NCI-H2196 treated with DMSO at 0.1 percent for 48 hours (cell line): ENCODE results near the gene PLXNA2.

Source experiments
- DNase-seq: peaks from one replicate; lab custom pipeline; 2025; ENCODE audit not compliant: unreplicated experiment; lab: John Stamatoyannopoulos, UW

PLXNA2 gene

DNA sequence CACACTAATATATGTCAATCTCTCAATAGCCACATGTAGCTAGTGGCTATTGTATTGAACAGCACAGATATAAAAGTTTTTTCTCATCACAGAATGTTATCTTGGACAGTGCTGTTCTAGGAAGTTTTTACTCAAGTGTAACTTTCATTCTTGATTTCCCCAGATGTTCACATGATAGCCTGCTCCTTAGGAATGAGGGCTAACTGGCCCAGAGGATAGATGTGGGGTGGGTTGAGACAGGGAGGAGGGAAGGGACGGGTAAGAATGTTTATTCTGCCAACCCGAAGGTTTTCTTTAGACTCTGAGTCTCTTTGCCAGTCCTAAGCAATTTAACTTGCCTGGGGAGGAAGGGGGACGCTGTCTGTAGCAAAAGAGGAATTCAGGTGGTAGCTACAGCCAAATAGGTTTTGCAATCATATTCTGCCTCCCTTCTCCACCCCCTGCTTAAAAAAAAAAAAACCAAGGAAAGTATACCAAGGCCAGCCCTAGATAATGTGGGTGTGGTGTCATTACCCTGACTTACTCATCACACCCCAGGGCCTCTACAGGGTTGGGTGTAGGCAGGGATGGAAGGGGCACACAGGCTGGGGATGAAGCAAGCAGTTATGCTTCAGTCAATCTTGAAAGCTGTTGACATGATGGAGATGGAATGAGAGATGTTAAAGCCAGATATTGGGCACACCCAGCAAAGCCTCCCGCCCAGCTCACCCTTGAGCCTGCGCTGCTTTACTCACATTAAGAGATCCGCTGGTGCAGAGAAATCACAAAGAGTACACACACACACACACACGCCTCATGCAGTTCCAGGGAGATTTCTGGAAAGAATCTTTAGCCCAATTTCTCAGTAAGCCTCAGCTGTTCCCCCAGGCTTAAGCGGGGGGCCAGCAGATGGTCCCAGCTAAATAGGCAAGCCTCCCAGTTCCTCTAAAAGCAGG lies 59.9 kb downstream of the PLXNA2 start:
- DNase-seq, result no peak

DNA sequence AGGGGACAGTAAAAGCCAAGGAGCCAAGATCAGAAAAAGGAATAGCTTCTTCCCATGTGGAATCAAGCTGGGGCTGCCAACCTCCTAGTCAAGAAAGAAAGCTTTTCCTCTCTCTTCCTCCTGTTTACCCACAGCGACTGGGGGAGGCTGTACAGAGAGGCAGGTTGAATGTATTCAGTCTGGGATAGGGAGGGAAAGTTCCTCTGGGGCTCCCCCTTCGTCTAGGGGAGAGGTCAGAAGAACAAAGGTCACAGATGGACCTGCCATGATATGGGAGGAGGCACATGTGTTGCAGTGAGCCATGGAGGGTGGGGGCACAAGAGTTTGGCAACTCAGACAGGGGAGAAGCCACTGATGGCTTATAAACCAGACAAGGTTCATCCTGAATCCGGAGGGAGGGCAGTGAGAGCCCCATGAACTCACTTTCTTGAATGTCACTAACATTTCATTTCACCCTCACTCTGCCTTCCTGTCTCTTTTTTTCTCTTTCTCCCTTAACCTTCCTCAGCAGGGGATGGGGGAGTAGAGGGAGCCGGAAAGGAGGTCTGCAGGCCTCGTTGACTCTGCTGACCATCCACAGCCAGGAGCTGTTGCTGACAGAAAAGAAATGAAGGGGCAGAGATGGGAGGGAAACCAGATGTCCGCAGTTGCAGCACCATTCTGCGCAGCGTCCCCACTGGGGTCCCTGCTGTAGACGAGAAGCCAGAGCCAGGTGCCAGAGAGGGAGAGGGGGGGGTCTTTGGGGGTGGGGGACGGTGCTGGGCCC lies 61.1 kb downstream of the PLXNA2 start:
- DNase-seq, result no peak

DNA sequence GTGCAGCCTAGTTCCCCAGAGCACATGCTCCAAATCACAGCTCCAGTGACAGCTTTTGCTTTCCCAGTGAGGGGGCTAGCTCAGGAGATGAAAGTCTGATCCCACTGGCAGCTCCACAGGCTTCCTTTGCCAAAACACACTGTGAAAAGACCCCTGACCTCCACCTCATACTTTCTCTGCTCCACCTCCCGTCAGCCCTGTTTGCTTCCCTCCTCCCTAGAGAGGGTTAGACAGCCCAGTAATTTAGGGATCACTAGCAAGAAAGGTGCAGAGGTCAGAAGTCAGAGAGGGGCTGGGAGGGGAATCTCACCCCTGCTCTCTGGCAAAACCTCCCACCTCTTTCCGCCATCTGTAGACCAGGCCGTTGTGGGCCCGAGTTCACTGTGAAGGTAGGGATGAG lies 62.8 kb downstream of the PLXNA2 start:
- DNase-seq, result no peak

DNA sequence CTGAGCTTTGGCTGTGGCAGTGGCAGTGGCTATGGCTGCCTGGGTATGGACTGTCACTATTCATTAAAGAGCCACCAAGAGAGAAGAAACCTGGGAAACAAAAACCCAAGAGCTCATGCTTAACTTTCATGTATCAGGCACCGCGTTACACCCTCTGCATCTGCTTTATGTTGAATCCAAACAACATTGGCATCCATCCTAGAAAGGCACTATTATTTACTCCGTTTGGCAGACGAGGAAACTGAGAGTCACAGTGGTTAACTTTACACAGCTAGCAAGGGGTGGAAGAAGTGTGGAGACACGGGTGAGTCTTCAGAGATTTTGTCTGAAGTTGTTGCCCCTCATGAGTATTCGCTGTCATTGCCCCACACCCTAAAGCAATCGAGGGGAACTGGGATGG lies 63.8 kb downstream of the PLXNA2 start:
- no peak for DNase-seq

DNA sequence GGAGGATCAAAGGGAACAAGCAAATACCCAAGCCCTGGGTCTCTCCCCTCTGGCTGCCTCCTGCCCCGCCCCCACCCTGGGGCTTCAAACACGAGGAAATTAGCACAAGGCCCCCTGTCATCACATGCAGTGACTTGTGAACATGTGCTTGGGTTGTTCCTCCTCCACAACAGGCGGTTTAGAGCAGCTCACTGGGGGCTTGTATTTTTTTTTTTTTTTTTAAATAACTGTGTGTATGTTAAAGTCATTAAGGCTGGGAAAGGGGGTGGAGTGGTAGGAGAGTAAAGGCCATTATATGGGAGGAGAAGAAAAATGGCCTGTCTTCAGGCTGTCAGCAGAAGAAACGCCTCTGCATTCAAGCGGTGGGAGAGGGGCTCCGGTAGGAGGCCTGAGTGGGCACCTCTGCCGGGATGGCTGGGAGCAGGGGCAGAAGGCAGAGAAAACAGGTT lies 64.2 kb downstream of the PLXNA2 start:
- no peak for DNase-seq

DNA sequence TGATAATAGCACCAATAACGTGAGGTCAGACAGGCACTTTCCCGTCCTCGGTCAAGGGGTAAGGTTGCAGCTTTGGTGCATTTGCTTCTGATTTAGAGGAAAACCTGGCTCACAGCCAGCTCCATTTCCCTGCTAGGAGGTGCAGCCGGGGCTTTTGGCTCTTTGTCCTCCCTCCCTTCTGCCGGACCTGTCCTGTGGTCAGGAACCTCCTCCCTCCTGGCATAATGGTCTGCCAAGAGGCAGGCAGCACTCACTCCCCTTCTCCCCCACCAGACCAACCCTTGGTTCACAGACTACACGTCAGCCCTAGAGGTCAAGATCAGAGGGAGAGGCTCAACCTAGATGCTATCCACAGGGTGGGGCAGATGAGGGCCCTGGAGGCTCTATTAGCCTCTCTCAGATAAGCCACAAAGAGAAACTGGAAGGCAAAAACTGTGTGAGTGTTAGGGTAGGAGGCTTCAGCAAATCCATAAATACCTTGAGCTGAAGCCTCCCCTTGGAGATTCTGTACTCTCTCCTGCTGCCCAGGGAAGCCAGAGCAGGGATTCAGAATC lies 64.8 kb downstream of the PLXNA2 start:
- DNase-seq, result no peak

DNA sequence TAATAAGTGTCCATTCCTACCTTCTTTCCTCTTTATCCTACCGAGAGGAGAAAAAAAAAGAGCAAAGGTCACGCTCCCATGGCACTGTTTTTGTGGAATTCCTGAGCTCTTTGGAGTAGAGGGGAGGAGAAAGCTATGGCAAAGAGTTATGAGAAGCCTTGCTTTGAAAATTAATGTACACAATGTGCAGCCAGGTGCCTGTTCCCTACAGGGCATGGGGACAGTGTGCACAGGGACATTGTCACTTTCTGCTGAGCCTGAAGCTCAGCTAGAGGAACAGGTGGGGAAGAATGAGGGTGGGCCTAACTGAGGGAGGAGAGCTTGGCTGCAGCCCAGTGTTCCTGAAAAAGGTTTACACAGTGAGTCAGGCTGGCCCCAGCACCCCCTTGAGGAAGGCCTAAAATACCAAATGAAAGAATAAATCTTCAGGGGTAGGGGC lies 66.1 kb downstream of the PLXNA2 start:
- DNase-seq, result no peak

DNA sequence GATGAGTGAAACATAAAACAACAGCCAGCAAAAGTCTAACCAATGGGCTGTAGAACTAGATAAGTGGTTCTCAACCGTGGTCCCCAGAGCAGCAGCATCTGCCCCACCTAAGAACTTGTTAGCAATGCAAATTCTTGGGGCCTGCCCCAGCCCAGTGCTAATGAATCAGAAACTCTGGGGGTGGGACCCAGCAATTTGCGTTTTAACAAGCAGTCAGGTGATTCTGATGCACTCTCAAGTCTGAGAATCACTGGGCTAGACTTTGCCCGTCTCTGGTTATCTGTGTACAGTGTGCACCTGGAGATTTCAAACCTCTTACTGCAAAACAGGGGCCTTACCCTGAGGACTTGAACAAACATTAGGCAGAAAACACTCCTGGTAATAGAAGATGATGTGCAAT lies 66.5 kb downstream of the PLXNA2 start:
- DNase-seq, result no peak

DNA sequence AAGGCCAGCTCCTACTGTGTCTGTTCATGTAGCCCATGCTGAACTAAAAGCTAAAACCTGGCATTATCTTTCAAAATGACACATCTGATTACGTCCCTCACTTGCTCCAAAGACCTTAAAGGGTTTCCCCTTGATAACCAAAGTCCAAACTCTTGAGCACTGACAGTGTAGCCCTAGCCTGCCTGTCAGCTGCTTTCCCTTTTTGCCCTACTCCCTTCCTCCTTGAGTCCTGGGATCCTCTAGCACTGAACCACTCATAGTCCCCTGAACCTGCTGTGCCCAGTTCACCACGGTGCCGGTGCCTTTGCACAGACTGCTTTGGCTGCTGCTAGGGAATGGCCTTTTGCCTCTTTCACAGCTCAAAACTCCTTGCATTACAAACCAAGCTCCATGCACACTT lies 67.5 kb downstream of the PLXNA2 start:
- no peak for DNase-seq

DNA sequence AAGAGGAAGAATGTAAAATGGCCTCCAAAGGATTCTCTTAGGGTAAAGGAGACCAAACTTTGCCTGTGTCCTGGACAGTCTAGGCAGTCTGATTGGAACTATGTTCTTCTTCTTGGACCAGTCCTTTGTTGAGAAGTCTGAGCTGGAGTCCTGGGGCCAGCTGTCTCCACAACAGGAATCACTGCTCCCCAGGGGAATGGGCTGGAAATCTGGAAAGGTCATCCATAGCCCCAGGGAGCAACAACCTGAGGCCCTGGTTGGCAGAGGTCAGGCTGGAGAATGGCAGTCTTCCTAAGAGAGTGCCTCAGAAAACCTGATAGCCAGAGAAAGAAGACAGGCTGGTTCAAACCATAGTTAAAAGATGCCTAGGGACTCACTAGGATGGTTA lies 68.7 kb downstream of the PLXNA2 start:
- DNase-seq, result no peak

DNA sequence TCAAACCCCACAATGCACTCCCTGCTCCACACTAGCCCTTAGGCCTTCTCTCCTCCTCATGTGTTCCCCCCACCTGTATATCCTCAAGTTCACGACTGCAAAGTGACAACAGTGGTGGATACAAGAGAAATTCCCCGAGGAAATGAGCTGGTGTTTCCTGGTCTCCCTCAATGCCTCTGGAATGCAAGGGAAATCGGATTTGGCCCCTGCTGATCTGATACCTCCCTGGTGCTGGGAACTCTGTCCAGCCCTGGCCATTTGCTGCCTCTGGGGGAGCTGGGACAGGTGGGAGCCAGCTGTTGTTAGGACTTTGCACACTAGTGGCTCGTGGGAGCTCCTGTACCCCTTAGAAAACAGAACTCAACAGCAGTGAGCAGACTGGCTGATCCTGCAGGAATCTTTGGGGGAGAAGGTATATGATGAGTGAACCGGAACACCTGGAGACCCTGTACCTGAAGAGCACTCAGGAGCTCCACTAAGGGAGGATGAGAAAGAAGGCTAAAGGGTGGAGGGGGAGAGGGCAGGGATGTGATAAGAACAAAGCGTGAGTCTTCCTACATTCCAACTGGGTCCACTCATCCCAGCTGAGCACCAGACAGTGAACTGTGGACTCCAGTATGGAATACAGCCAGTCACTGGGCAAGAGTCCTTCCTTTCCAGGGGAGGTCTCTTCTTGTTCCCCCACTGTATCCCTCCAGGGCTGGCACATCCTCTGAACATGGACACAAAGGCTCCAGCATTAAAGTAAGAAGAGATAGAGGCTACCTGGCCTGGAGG lies 69.3 kb downstream of the PLXNA2 start:
- DNase-seq, result no peak

DNA sequence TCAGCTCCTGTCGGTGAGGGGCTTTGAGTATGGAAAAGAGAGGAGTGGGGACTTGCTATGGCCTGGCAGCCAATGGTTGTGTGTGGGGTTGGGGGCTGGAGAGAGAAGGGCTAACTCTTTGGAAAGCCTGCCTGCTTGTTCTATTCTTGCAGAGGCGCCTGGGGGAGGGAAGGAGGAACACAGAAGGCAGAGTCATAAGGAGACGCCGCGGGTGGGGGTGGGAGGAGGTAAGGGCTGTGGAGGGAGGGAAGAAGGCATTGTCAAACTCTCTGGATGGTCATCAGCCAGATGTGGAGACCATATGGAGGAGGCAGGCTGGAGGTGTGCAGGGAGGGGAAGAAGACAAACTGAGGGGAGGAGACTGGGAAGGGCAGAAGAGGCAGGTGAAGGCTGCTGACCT lies 70.0 kb downstream of the PLXNA2 start:
- DNase-seq, result no peak

DNA sequence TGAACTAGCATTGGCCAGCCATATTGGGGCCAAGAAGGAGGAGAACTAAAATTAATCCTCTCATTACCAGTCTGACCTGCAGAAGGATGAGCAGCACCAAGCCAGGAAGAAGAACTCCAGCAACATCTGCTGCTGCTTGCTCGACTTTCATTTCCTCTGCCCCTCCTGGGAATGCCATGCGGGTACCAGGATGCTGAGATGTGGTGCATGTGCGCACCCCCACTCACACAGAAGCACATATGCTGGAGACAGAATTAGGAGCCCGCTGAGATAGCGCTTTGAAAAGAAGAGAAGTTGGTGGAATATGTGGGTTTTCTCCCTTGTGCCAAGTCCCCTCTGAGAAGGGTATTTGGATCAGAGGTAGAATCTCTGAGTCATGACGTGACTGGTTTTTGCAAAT lies 70.4 kb downstream of the PLXNA2 start:
- DNase-seq, result no peak

DNA sequence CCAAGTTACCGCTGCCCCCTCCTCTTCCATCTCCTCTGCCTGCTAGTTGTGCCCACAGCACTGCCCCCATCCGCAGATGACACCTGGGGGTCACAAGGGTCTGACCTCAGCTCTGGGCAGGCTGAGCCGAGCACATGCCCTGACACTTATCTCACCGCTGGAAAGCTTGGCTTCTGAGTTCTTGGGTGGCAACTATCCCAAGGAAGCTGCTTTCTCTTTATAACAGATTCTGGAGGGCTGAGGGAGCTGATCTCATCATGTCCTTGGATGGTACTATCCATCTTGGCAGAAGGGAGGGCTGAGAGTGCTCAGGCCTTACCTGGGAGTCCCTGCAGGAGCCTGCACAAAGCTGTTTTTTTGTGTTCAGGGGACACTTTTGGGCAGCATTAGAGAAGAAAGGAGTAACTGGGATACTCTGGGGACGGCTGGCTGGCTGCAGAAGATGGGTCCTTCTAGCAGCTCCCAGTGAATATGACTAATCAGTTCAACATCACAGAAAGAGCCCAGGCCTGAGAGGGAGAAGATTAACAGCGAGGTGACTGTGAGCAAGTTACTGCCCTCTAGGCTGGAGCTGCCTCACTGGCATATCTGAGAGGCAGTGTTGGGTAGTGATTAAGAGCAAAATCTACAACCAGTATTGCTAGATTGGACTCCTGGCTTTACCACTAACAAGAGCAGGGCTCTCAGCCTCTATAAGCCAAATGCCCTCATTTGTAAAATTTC lies 71.6 kb downstream of the PLXNA2 start:
- no peak for DNase-seq

DNA sequence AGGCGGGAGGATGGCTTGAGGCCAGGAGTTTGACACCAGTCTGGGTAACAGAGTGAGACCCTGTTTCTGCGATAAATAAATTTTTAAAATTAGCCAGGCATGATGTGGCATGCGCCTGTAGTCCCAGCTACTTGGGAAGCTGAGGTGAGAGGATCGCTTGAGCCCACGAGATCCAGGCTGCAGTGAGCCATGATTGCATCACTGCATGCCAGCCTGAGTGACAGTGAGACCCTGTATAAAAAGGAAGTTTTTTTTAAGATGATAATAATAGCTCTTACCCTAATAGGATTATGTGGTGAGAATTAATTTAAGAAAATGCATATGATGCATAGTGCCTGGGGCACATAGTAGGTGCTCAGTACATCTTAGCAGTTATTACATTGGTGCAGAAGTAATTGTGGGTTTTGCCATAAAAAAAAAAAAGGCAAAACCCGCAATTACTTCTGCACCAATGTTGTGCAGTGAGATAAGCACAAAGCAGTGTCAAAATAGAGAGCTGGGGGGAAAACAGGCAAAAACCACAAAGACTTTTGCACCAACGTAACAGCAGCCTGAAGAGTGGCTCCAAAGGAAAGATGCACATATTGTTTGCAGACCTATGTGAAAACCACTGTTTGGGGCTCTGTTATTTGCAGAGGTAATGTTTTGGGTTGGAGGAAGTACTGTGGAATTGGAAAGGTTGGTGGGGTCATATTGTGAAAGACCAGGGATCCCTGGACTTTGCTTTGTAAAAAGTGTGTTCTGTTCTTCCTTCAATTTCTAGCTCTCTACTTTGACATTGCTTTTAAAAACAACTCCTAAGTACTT lies 72.4 kb downstream of the PLXNA2 start:
- DNase-seq, result no peak

DNA sequence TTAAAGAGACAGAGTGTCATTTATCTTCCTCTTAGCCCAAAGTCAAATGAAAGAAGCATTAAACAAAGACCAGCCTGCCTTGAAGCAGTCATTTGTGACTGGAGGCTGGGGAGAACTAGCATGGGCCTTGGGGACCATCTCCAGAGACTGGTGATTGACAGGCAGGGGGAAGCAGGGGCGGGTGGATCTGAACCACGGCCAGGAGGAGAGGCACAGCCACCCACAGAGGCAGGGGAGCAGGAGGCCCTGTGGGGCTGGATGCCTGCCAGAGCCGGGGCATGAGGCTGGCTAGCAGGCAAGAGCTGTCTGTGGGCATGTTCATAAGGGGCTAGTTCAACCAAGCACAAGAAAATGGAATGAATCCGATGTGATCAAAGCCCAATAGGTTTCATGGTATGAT lies 73.9 kb downstream of the PLXNA2 start:
- DNase-seq, result no peak

DNA sequence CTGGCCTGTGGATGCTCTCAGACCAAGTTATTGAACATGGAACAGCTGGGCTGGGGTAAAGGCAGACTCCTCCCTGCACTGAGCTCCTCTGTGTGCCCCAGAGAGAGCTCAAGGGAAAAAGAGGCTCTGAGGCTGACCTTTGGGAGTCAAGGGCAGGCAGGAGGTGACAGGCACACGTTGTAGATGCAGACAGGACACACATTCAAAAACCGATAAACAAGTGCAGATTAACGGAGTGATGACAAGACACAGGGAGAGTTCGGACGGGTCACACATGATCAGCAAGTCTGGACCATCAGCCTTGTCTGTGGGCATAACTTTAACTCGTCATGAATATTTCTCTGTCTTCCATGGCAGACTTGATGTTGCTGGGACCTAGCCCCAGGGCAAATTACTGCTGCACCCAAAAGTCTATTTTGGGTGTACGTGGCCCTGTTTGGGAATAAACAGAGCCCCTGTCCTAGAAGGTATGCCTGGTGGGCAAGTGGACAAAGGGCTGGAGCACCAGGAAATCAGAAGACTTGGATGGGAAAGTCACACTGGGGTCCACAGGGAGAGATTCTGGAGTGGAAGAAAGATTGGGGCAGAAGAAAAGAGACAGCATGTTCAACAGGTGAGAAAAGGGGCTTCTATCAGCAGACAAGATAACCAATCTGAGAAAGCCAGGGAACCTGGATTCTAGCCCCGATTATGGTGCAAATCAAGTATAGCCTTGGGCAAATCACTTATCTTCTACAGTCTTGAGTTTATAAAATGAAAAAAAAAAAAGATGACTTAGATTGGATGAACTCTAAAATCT lies 74.9 kb downstream of the PLXNA2 start:
- DNase-seq, result no peak

DNA sequence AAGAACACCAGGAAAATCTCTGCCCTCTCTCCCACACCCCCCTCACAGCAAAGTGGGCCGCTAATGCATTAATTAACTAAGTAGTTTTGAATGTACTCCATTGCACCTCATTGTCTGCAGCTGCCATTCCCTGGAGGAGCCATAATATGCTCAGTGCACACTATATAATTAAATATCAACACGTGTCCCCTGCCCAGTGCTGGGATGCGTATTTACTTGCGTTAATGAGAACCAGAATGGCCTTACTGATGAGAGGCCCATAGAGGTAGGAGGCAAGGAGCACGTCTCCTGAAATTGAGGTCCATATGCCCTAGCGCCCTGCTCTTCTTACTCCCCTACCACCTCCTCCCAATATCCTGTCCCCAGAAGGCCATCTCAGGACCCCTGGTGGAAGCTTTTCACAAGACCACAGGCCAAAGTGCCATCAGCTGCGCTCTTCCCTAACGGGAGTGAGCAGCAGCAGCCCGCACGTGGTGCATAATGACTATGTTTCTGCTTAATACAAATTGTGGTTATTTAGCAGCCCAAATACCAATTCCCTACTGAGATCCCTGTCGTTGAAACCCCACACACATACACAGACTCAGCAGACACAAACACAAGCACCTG lies 76.8 kb downstream of the PLXNA2 start:
- DNase-seq, result no peak
